Uterus (tissue), 4 donors: Measurements from ENCODE around the gene IRX4. TPM values are rescaled to one million over a fixed set of nuclear protein-coding genes. Genes with fewer than 3 reads are reported as not detected.

Experiments used
- DNase-seq, 2 donors: peaks; one replicate each; pipeline ENCODE4 v3.0.0-alpha.2; 2019 to 2020
- H3K27ac ChIP-seq, 2 donors: fragments of 200-600 bp; sonication (generic); 1 replicate in 1 of 2; 2 replicates in 1 of 2; pipeline ENCODE4 v1.5.1; 2016 to 2018
- H3K27me3 ChIP-seq, 2 donors: fragments of 200-600 bp; sonication (generic); one replicate each; pipeline ENCODE4 v1.5.1; 2018 to 2019; ENCODE audit warnings: control low read depth in 1 of 2
- H3K36me3 ChIP-seq, 2 donors: fragments of 200-600 bp; sonication (generic); one replicate each; pipeline ENCODE4 v1.5.1; 2019; ENCODE audit warnings: control low read depth in 1 of 2
- H3K4me1 ChIP-seq, 2 donors: fragments of 200-600 bp; sonication (generic); one replicate each; pipeline ENCODE4 v1.5.1; 2018 to 2019; ENCODE audit warnings: control low read depth in 1 of 2
- H3K4me3 ChIP-seq, 2 donors: fragments of 200-600 bp; sonication (generic); 1 replicate in 1 of 2; 2 replicates in 1 of 2; pipeline ENCODE4 v1.5.1; 2018 to 2019; ENCODE audit warnings: mild to moderate bottlenecking in 1 of 2
- H3K9me3 ChIP-seq, 2 donors: fragments of 200-600 bp; sonication (generic); one replicate each; pipeline ENCODE4 v1.5.1; 2019; ENCODE audit warnings: control low read depth in 1 of 2
- POLR2A ChIP-seq, 2 donors: fragments of 450-650 bp; IDR thresholded peaks; one replicate each; pipeline ENCODE4 v1.6.1; 2016; ENCODE audit warnings: antibody characterized with exemption in 2 of 2, mild to moderate bottlenecking in 1 of 2, moderate library complexity in 1 of 2
- intact Hi-C: fragments of 100-400 bp; cut with DNase I; formaldehyde crosslinking; loops from one replicate; pipeline ENCODE4 v1.15.1; 2023; ENCODE audit warnings: low total_unique reads
- total RNA-seq, 4 donors: library from RNA; depleted of rRNA in 3 of 4; stranded (reverse); fragments of >200 nt in 3 of 4; gene quantifications; one replicate each; pipeline versions ENCODE4 v1.1.0 to v1.2.4, GENCODE V29; 2014 to 2023
- TF ChIP-seq, protein P1 (sequence below), 4 experiments: fragments of 200-600 bp in 2 of 4; fragments of 450-650 bp in 2 of 4; sonication (generic) in 2 of 4; IDR thresholded peaks; one replicate each; pipeline ENCODE4 v1.5.1; 2016 to 2019; ENCODE audit warnings: antibody characterized with exemption in 4 of 4, mild to moderate bottlenecking in 2 of 4, moderate library complexity in 1 of 4
- donor health status: DM: yes; HTN: yes; CAD: no.

Gene IRX4
- total RNA-seq, 4 donors from 2014 or later: not detected

GRCh38 chr5:1833264-1834021, 49.3 kb downstream of the IRX4 start:
- intact Hi-C loops: no loop called here
- Histone ChIP-seq H3K4me3 (no peak overlapping the region), H3K4me1 (no peaks in the 10 kb centered on the region), H3K27ac (no peak overlapping the region), H3K9me3 (no peaks in the 10 kb centered on the region), H3K36me3 (no peaks in the 10 kb centered on the region), H3K27me3 (no peaks in the 10 kb centered on the region)
- DNase-seq: no peak
- TF ChIP-seq POLR2A (IDR thresholded peaks at IDR 0.05): no peak
- TF ChIP-seq, protein P1, sequence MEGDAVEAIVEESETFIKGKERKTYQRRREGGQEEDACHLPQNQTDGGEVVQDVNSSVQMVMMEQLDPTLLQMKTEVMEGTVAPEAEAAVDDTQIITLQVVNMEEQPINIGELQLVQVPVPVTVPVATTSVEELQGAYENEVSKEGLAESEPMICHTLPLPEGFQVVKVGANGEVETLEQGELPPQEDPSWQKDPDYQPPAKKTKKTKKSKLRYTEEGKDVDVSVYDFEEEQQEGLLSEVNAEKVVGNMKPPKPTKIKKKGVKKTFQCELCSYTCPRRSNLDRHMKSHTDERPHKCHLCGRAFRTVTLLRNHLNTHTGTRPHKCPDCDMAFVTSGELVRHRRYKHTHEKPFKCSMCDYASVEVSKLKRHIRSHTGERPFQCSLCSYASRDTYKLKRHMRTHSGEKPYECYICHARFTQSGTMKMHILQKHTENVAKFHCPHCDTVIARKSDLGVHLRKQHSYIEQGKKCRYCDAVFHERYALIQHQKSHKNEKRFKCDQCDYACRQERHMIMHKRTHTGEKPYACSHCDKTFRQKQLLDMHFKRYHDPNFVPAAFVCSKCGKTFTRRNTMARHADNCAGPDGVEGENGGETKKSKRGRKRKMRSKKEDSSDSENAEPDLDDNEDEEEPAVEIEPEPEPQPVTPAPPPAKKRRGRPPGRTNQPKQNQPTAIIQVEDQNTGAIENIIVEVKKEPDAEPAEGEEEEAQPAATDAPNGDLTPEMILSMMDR (IDR thresholded peaks at IDR 0.05): no peak

DNA sequence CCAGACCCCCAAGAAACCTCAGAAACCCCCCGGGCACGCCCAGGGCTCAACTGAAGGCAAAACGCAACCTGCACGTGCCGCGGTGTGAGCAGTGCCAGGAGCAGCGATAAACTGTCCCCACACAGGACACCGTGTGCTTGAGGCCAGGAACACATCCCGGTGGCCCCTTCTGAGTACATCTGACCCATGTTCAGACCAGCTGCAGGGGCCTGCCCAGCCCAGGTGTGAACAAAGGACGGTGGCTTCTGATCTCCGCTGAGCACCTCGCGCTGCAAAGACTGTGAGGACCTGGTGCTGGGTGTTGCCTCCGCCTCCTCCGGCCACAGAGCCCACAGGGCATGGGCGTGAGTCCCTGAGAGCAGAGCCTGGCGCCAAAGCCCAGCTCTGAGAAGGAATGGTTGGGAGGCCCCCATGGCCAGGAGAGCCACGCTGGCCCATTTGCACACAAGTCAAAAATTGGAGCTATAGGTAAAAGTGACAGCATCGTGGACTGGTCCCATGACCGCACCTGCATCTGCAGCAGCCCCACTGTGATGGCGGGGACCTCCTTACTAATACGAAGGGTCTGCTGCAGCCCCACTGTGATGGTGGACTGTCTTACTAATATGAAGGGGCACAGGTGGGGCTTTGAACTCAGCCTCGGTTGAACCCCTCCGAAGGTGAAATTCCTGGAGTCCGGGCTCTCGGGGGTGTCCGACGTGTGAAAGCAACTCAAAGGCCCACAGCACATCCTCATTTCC, 50.0 kb downstream of the IRX4 start:
- H3K4me3 ChIP-seq: no peak overlapping the region
- intact Hi-C loops: no loop called here
- H3K36me3 ChIP-seq: no peaks in the 10 kb centered on the region
- no peak overlapping the region for H3K27ac ChIP-seq
- no peaks in the 10 kb centered on the region for H3K4me1 ChIP-seq
- H3K9me3 ChIP-seq: no peaks in the 10 kb centered on the region
- no peaks in the 10 kb centered on the region for H3K27me3 ChIP-seq
- TF ChIP-seq POLR2A (IDR thresholded peaks at IDR 0.05): no peak
- TF ChIP-seq, protein P1 (IDR thresholded peaks at IDR 0.05): no peak
- no peak for DNase-seq

- intact Hi-C loops: no loop called here
- Histone ChIP-seq H3K4me1 (no peaks in the 10 kb centered on the region), H3K9me3 (no peaks in the 10 kb centered on the region), H3K27me3 (no peaks in the 10 kb centered on the region), H3K36me3 (no peaks in the 10 kb centered on the region), H3K27ac (no peak overlapping the region), H3K4me3 (no peak overlapping the region)
- no peak for TF ChIP-seq POLR2A (IDR thresholded peaks at IDR 0.05)
- TF ChIP-seq, protein P1 (IDR thresholded peaks at IDR 0.05): no peak
- DNase-seq: no peak
These were observed 50.9 kb downstream of the IRX4 start for GRCh38 chr5:1831677-1832313.

GRCh38 chr5:1831257-1831656, 51.5 kb downstream of the IRX4 start:
- no peaks in the 10 kb centered on the region for H3K36me3 ChIP-seq
- no peak overlapping the region for H3K4me3 ChIP-seq
- no peaks in the 10 kb centered on the region for H3K9me3 ChIP-seq
- H3K4me1 ChIP-seq: no peaks in the 10 kb centered on the region
- TF ChIP-seq POLR2A (IDR thresholded peaks at IDR 0.05): no peak
- TF ChIP-seq, protein P1 (IDR thresholded peaks at IDR 0.05): no peak
- intact Hi-C loops: no loop called here
- DNase-seq: no peak
- H3K27ac ChIP-seq: no peak overlapping the region
- no peaks in the 10 kb centered on the region for H3K27me3 ChIP-seq
